Measurements from ENCODE around the gene GASK1A.

GRCh38 chr3:43001556-43002121, 22.5 kb downstream of the GASK1A start:
- TF ChIP-seq CTCF (IDR thresholded peaks at IDR 0.05; ENCODE audit: insufficient read depth, low read length, poor library complexity, severe bottlenecking) (no peak), EZH2phosphoT487 (conservative IDR thresholded peaks at IDR 0.05; ENCODE audit: low read length) (no peak)

All from SU-DHL-6 (cell line).